HG03060 (cell line): ENCODE measurements around the gene NEMF.
"Not testable (repeated sequence)": the region's sequence is repeated elsewhere in the genome, so short reads cannot be mapped to it uniquely, and the experiment has no call there.

Experiments
- ATAC-seq: cut with Tn5 transposase; IDR thresholded peaks from one replicate; pipeline ENCODE4 v1.9.1; 2021; ENCODE audit warnings: low read depth, moderate number of reproducible peaks; ENCODE audit not compliant: unreplicated experiment

Gene NEMF

DNA sequence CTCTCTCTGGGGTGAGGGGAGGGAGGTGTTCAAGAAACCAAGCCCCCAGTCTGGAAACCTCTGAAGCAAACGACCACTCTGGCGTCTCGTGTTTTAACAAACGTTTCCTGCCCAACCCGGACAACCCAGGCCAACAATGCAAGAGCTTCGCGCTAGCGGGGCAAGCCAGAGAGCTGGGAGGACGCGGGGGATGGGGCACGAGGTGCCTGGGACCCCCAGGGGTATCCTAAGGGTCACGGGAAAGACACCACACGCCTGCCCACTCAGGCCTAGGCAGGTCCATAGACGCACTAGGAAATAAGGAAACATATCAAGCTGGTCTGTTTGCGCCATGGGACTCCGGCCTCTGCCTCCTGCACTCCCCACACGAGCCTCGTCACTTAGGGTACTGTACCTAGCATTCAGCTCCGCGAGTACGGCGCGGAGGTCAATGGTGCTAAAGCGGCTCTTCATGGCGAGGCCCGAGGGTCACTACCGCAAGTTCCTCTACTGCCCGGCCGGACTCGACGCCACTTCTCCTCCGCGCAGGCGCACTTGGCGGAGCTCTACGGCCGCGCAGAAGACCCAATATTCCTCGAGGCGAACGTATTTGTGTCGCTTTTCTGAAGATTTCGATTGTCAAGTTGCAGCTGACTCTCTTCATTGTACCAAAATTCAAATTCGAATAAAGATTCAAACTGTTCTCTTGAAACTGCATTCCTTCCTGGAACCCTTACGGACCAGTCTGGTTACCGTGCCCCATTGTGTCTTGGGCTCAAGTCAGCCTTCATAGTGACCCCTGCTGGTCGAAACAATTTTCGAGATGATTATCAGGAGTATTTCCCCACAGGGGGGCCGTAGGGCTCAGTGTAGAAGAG lies at the start of gene NEMF:
TSS of gene NEMF (minus strand) at position 488 of the 857 bp plus-strand sequence. CDS start at position 453, 35 bp downstream.
- ATAC-seq, result peak; percentile 70

- ATAC-seq, result no peak
Observed at GRCh38 chr14:49900973-49901372, 48.4 kb upstream of the NEMF start.

GRCh38 chr14:49898485-49898884 lies 45.9 kb upstream of the NEMF start:
- no peak for ATAC-seq

GRCh38 chr14:49897965-49898364 lies 45.4 kb upstream of the NEMF start:
- ATAC-seq, result no peak

- ATAC-seq, result no peak
Observed at GRCh38 chr14:49897414-49897813, 44.8 kb upstream of the NEMF start.

DNA sequence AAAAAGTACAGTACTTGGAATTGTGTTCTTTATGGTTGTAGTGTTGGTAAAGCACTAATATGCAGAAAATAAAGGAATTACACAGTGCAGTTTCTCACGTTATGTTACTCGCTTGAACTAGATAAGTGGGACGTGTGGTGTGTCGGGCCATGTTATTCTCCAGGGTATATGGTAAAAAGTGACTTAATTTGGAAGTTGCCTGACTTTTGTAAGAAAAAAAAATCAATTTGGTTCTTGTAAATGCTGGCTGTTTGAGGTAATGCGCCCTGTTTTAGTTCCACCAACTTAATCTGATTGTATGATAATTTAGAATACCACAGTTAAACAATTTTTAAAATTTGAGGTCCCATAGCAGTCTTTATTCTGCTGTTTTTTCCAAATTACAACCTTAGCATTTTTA lies 44.4 kb upstream of the NEMF start:
- no peak for ATAC-seq

- not testable (repeated sequence) for ATAC-seq
Observed at GRCh38 chr14:49896272-49896671, 43.7 kb upstream of the NEMF start.

- no peak for ATAC-seq
Observed at GRCh38 chr14:49895480-49895879, 42.9 kb upstream of the NEMF start.

DNA sequence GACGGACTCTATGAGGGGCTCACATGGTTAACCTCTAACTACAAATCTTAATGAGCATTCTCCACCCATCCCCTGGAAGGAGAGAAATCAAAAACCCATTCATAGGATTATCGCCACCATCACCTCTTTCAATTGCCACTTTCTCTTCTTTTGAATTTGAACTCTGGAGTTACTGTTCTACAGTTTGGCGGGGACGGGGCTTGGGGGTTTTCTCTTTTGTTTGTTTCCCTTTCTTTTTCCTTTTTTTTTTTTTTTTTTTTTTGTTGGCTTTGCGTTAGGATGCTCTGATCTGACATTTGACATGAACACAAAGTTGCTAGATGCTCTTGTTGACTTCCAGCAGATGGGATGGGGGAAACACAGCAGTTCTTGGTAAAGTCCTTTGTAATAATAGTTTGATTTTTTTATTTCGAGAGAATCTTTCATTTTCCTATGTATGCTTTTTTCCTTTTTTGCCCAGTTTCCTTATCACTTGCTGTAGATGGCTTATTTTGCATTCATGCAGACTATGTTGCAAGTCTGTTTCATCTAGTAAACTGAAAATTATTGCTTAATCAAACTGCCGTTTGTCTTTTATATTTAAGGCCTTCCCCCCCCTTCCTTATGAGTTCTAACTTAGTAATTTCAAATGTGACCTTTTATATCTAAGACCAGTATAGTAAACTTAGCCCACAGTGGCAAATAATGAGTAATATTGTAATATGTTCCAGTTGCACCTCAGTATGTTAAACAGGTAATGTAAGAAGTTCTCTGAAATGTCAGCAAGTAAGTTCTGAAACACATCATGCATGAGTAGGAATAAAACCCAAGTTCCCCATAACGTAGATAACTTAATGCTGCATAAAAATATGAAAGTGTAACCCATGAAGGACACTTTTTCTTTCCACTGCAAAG lies 41.9 kb upstream of the NEMF start:
- ATAC-seq, result not testable (repeated sequence)

- ATAC-seq, result peak; percentile 22
Observed at GRCh38 chr14:49893309-49894213, 41.0 kb upstream of the NEMF start.

- peak; percentile 64 for ATAC-seq
Observed at GRCh38 chr14:49892636-49893308, 40.2 kb upstream of the NEMF start, which contains the start of gene ARF6. Gene ARF6, plus strand, starts transcription at chr14:49893082. Its CDS starts 655 bp downstream, at chr14:49893737.

GRCh38 chr14:49892301-49892635 lies 39.7 kb upstream of the NEMF start:
- no peak for ATAC-seq

DNA sequence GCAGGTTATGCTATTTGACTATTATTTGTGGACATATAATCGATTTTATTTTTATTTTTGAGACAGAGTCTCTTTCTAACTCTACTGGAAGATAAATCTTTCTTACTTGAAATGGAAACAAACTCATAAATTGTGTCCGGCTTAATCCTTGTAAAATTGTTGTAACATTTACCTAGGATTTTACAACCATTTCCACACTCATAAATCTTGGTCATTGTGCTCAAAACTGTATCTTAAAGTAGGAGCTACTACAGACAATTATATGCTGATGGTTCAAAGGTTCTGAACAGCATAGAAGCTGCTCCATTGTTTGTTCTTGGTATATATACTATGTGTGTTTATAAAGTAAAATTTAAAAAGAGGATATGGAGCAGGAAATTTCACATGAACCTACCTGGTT lies 35.7 kb upstream of the NEMF start:
- no peak for ATAC-seq

- ATAC-seq, result no peak
Observed at GRCh38 chr14:49886523-49886922, 33.9 kb upstream of the NEMF start.

DNA sequence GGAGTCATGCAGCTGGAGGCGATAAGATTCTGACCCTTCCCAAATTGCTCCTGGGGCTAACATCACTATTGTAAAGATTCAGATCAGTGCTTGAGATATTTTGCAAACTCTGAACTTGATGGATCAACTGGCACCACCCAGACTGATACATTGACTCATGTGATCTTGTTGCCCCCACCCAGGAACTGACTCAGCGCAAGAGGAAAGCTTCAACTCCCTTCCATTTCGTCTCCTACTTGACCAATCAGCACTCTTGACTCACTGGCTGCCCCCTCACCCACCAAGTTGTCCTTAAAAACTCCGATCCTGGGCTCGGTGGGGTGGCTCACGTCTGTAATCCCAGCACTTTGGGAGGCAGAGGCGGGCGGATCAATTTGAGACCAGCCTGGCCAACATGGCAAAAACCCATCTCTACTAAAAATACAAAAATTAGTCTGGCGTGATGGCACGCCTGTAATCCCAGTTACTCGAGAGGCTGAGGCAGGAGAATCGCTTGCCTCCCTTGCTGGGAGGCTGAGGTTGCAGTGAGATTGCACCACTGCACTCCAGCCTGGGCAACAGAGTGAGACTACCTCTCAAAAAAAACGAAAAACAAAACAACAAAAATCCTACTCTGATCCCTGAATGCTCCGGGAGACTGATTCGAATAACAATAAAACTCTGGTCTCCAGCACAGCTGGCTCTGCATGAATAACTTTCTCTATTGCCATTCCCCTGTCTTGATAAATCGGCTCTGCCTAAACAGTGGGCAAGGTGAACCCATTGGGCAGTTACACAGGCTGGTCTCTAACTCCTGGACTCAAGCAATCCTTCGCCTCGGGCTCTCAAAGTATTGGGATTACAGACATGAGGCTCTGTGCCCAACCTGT lies 30.5 kb upstream of the NEMF start:
- ATAC-seq, result no peak

- no peak for ATAC-seq
Observed at GRCh38 chr14:49881350-49882001, 28.9 kb upstream of the NEMF start.

GRCh38 chr14:49880267-49881064 lies 27.9 kb upstream of the NEMF start:
- no peak for ATAC-seq
